ENCODE results near the gene FCGBP.
A peak's percentile ranks its signal among the peaks of the same experiment; 100 is the strongest.
"Not testable (repeated sequence)": the region's sequence is repeated elsewhere in the genome, so short reads cannot be mapped to it uniquely, and the experiment has no call there.

Gene FCGBP

GRCh38 chr19:39917561-39918182, 16.8 kb downstream of the FCGBP start:
- DNase-seq (ENCODE audit: low read depth): no peak

DNA sequence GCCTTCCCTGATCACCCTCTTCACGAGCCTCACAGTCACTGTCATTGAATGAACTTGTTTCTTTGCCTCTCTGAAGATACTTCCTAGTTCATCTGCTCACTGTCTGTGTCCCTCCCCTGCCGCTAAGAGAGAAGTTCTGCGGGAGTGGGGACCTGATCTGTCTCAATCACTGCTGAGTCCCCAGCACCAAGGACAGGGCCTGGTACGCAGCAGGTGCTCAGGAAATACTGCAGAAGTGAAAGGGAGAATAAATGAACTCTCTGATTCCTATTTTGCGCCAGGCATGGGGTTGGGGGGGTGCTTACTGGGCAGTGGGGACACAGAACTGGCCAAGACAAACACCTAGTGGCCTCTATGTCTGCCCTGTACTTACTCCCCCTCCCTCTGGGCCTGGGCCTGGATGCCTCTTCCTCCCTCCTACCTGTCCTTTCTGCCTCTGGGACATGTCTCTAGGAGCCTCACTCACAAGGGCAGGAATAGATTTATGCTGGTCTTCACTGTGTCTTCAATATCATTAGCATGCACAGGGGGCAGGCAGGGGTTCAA, 17.5 kb downstream of the FCGBP start:
- DNase-seq (ENCODE audit: low read depth): no peak

DNA sequence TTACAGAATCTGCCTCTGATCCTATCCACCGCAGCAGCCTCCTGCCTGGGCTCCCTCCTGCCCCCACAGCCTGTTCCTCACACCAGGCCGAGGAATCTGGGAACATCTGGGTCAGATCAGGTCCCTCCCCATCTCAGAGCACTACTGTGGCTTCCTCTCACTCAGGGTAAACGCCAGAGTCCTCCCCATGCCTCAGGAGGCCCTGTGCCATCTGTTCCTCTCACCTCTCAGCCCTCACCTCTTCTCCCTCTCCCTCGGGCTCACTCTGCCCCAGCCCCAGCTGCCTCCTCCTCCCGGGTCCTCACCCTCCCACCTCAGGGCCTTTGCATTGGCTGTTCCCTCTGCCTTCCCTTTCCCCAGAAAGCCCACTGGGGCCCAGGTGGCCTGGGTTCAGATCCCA, 18.2 kb downstream of the FCGBP start:
- no peak for DNase-seq (ENCODE audit: low read depth)

GRCh38 chr19:39915848-39916215, 18.6 kb downstream of the FCGBP start:
- DNase-seq (ENCODE audit: low read depth): no peak

- DNase-seq (ENCODE audit: low read depth): no peak
Observed at GRCh38 chr19:39915101-39915847, 19.2 kb downstream of the FCGBP start.

GRCh38 chr19:39913682-39914333, 20.6 kb downstream of the FCGBP start:
- no peak for DNase-seq (ENCODE audit: low read depth)

- no peak for DNase-seq (ENCODE audit: low read depth)
Observed at GRCh38 chr19:39908803-39909202, 25.6 kb downstream of the FCGBP start.

GRCh38 chr19:39906820-39907611, 27.4 kb downstream of the FCGBP start:
- no peak for DNase-seq (ENCODE audit: low read depth)

DNA sequence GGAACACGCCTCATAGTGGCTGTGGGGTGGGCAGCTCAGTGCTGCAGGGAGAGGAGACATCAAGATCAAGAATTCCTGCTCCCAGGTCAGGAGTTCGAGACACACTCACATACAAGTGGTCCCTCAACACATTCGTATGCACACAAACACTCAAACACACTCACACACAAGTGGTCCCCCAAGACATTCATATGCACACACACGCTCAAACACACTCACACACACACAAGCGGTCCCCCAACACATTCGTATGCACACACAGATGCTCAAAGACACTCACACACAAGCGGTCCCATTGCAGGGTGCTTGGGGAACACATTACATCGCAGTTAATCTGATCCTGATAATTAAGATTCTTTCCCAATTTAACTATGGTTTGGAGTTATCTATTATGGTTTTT, 28.2 kb downstream of the FCGBP start:
- no peak for DNase-seq (ENCODE audit: low read depth)

GRCh38 chr19:39903486-39904091, 30.8 kb downstream of the FCGBP start:
- DNase-seq (ENCODE audit: low read depth): not testable (repeated sequence)

- DNase-seq (ENCODE audit: low read depth): not testable (repeated sequence)
Observed at GRCh38 chr19:39902326-39902725, 32.1 kb downstream of the FCGBP start.

DNA sequence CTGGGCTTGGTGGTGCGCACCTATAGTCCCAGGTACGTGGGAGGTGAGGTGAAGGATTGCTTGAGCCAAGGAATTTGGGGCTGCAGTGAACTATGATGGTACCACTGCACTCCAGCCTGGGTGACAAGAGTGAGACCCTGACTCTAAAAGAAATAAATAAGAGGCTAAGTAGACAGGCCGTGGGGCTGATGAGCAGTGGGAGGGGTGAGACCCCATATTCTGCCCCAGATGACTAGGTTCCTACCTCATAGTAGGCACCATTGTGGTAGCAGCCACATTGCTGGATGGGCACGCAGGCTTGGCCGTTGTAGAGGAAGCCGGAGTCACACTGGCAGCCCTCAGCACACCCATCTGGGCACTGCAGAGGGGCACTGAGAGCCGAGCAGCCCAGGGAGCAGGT, 32.8 kb downstream of the FCGBP start:
- DNase-seq (ENCODE audit: low read depth): not testable (repeated sequence)

GRCh38 chr19:39898858-39899257, 35.6 kb downstream of the FCGBP start:
- not testable (repeated sequence) for DNase-seq (ENCODE audit: low read depth)

GRCh38 chr19:39897511-39898245, 36.8 kb downstream of the FCGBP start:
- peak; percentile 19 for DNase-seq (ENCODE audit: low read depth)

- DNase-seq (ENCODE audit: low read depth): not testable (repeated sequence)
Observed at GRCh38 chr19:39895096-39895495, 39.3 kb downstream of the FCGBP start.

DNA sequence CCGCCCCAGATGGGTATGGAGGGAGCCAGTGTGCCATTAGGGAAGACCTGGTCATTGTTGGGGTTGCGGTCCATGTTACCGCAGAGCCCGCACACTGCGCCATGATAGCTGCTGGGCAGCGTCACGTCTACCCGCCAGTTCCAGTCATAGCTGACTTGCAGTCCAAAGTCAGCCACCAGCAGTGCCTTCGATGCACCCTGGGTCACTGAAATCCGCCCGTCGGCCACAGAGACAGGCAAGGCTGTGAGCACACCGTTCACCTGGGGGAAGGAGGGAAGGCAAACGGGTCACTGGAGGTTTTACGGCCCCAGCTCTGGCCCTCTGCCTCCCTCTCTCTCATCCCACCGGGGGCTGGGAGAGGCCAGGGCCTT, 40.2 kb downstream of the FCGBP start:
- DNase-seq (ENCODE audit: low read depth): not testable (repeated sequence)

DNA sequence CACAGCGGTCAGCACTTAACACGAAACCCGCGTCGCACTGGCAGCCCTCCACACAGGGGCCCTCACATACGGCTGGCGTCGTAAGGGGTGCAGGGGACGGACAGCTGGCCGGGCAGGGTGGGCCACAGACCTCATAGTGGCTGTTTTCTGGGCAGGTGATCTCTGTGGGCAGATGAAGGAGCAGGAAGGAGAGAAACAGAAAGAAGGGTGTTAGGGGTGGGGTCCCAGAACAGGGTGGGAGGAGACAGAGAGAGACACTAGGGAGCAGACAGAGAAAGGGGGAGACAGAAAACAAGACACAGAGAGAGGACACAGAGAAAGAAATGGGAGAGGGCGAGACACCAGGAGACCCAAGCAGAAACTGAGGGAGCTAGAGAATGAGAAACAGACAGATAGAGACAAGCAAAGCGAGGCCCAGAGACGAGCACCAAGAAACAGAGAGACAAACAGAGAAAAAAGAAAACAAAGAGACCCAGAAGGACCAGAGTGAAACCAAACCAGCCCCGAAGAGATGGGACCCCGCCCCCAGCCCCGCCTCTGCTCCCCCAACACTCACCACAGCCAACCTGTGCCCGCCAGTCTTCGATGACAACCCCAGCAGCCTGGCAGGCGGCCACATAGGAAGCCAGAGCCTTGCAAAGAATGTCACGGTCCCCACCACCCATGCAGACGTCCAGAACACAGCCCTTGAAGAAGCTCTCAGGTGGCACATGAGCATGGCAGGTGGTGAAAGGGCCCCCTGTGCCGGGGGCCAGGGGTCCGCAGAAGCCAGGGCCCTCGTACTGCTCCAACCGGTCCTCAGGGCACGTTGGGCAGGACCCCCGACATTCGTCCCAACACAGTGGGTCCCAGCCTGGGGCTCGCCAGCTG, 40.8 kb downstream of the FCGBP start:
- DNase-seq (ENCODE audit: low read depth): not testable (repeated sequence)

- not testable (repeated sequence) for DNase-seq (ENCODE audit: low read depth)
Observed at GRCh38 chr19:39892506-39892902, 41.9 kb downstream of the FCGBP start.

DNA sequence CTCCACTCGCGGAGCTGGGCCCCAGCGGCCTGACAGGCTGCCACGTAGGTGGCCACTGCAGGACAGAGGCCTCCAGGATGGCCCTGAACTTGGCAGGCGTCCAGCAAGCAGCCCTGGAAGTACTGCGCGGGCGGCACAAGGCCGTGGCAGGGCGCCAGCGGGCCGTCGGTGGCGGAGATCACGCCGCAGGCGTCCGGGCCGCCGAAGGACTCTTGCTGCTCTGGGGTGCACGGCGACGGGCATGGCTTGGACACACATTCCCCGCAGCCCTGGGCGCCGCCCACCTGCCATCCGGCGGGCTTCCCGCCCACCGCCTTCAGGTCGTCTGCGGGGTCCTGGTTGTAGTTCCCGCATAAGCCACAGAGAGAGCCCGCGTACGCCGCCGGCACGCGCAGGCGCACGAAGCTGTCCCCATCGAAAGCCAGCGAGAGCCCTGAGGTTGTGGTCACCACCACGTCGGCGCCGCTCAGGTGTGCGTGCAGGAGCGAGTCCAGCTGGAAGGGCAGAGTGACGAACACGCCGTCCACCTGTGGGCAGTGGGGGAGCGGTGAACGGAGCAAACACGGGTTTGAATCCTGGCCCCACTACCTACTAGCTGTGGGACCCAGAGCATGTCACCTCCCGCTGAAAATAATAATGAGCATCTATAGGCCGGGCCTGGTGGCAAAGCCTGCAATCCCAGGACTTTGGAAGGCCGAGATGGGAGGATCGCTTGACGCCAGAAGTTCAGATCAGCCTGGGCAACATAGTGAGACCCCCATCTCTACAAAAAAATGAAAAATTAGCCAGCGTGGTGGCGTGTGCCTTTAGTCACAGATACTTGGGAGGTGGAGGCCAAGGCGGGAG, 42.6 kb downstream of the FCGBP start:
- DNase-seq (ENCODE audit: low read depth): not testable (repeated sequence)
